GM18861 (cell line): ENCODE measurements around the gene GFOD1.

Experiments
- ATAC-seq: cut with Tn5 transposase; IDR thresholded peaks from one replicate; pipeline ENCODE4 v1.9.1; 2021; ENCODE audit not compliant: unreplicated experiment

GFOD1 gene

DNA sequence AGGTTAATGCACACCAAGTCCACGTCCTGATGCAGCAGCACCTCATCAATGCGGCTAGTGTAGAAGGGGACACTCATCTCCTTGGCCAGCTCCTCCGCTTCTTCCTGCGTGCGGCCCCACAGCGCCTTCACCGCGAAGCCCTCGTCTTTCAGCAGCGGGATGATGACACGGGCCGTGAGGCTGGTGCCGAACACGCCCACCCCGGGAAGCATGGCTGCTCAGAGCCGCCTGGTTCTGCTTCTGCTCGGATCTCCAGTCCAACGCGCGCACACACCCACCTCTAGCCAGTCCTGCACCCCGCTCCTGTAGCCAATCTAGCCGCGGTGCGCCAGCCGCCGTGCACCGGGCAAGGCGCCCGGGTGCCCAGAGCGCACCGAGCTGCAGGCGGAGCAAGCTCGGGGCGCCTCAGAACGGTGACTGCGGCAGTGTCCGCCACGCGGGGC, 700 bp downstream of the GFOD1 start:
- ATAC-seq: peak; percentile 17

- no peak for ATAC-seq
Measured at GRCh38 chr6:13485923-13486562, 1.4 kb downstream of the GFOD1 start.

GRCh38 chr6:13485303-13485702, 2.1 kb downstream of the GFOD1 start:
- no peak for ATAC-seq

GRCh38 chr6:13484827-13485226, 2.6 kb downstream of the GFOD1 start:
- no peak for ATAC-seq

DNA sequence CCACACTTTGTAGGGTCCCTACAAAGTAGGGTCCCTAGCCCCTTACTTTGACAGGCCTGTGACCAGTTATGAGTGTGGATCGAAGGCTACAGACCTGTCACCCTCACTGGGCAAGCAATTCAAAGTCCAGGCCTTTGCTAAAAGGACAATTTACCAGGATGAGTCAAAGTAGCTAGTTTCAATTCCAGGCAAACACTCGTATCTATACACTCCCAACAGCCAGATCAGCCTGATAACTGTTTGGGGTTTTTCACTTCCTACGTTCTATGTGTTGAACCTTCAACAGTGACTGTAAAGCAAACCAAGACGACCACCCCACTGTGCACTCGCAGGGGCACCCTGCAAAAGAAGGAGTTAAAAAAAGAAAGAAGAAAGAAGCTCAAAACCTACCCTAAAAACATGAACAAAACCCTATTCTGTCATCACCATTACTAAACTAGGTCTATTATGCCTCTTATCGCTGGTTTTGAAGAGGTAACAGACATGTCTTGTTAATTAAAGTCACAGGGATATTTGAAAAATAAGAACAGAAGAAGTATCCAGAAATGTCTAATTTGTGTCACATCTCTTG, 3.2 kb downstream of the GFOD1 start:
- ATAC-seq: no peak

DNA sequence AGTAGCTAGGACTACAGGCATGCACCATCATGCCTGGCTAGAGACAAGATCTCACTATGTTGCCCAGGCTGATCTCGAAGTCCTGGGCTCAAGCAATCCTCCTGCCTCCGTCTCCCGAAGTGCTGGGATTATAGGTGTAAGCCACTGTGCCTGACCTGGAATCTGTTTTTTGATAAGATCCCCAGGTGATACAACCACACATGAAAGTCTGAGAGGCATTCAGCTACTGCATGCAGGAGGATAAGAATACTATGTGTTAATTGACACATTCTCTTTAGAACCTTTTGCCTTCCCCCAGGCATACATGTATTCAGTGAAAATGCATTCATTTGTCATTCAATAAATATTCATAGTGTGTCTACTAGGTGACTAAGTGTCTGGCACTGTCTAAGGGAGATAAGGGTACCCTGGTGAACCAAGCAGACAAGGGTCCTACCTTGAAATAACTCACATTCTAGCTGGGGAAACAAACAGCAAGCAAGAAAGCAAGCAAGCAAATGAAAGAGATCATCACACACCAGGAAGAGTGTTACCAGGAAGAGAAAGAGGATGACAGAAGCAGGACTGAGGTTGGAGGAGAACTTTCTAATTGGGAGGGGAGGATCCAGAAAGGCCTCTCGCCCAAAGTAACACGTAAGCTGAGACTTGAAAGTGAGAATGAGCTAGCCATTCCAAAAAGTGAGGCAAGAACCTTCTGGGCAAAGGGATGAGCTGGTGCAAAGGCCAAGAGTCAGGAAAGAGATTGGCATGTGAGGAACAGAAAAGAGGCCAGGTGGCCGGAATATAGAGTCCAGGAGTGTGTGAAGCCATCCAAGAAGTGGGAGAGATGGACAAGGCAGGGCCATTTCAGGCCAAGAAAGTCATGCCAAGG, 6.5 kb downstream of the GFOD1 start:
- no peak for ATAC-seq

DNA sequence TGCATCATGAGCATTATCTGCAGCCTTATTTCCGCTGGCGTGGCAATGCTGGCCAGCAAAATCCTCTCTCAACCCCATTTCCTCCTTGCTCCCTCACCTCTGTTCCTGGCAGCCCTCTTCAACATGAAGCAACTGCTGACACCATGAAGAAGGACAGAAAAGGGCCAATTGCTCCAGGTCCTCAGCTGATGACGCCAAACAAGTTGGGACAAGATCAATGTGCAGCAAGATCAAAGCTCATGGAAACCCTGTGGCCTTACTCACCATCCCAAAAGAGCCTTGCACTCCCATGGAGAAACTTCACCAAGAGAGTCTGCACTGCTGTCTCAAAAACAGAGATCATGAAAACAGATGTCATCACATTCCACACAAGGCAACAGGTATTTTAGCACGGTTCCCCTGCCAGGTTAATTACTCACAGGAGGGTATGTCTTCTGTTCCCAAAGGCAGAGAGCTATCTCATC, 7.4 kb downstream of the GFOD1 start:
- ATAC-seq: no peak

- no peak for ATAC-seq
Measured at GRCh38 chr6:13479206-13479800, 8.1 kb downstream of the GFOD1 start.

- no peak for ATAC-seq
Measured at GRCh38 chr6:13478525-13478966, 8.9 kb downstream of the GFOD1 start.

- no peak for ATAC-seq
Measured at GRCh38 chr6:13474787-13475186, 12.6 kb downstream of the GFOD1 start.

DNA sequence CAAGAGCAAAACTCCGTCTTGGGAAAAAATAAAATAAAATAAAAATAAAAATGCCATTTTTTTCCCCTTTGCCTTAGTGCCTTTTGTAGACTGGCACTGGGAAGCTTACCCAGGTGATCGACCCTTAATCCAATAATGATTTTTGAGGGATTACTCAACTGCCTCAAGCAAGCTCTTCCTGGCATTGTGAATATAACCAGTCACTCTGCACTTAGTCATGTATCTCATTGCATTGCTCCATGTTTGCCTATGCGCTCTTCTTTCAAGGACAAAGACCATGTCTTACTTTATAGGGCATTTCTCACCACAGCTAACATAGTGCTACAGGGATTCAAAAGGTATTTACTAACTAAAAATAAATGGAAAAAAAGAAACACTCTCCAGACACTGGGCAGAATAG, 13.0 kb downstream of the GFOD1 start:
- ATAC-seq: no peak

DNA sequence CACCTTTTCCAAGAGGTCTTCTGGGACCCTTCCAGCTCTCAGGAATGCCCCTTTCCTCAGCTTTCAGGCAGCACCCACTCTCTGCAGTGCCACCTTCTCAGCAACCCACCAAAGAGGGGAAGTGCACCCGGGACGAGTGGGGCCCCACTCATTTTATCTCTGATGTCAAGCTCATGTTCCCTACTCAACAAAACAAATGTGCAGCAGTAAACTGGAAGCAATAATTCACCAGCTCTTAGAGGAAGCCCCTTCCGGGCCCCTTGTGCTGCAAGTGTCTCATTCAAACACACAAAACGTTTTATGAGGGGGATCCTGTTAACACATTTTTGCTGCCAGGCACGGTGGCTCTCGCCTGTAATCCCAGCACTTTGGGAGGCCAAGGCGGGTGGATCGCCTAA, 13.6 kb downstream of the GFOD1 start:
- no peak for ATAC-seq

DNA sequence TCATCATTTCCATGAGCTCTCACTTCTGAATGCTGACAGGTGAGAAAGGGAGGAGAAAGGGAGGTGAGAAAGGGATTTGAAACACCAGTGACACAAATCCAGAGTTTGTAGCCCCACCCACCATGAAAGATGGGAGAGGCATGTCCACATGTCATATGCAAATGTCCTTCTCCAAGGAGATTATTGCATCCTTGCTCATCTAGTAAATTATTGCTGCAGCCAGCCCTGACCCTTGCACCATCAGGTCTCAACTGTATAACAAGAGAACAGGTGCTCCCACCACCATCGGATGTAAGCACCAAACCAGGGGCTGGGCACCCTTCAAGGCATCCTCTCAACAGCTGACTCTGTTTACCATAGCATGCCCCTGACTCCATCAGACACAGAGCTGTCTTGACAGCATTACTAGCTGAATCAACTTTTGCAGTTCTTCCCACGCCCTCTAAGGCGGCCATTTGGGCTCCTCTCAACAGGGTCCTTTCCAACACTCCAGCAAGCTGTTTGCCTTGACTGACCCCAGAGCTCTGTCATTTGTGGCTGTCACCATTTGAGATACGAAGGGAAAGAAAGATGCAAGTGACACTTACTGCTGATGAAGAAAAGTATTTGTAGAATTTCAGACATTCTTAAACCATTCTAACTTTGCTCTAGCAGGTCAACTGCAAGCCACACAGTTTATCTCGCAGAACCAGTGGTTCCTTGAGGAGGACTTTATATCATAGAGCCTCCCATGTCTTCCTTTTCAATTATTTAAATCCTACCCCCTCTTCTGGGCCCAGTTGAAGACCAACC, 14.2 kb downstream of the GFOD1 start:
- no peak for ATAC-seq

DNA sequence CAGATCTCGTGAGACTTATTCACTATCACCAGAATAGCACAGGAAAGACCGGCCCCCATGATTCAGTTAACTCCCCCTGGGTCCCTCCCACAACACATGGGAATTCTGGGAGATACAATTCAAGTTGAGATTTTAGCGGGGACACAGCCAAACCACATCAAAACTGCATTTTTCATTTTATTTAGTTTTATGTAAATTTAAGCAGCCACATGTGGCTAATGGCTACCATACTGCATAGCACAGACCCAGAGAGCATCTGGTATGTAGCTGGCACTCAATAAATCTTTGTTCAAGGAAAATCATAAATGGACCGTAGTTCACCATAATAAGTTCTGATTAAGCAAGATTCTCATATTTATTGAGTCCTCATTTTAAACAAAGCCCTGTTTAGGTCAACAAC, 15.3 kb downstream of the GFOD1 start:
- no peak for ATAC-seq

DNA sequence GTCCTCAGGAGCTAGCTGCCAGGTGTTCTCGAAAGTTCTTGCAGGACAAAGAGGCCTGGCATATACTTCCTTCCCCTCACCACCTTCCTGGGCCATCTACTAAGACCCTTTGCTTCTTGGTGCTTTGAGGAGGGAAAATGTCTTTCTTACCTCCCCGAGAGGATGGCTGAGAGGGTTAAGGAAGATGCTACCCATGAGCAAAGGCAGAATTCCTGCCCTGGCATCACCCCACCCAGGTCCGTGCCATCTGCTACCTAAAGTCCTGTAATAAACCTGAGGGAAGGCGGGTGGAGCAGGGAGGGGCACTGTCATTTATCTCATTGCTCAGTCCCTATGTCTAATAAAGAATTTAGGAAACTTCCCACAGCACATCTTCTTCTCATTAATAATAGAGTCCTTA, 16.2 kb downstream of the GFOD1 start:
- no peak for ATAC-seq

GRCh38 chr6:13470238-13471140, 16.9 kb downstream of the GFOD1 start:
- no peak for ATAC-seq

- no peak for ATAC-seq
Measured at GRCh38 chr6:13469693-13470092, 17.7 kb downstream of the GFOD1 start.

DNA sequence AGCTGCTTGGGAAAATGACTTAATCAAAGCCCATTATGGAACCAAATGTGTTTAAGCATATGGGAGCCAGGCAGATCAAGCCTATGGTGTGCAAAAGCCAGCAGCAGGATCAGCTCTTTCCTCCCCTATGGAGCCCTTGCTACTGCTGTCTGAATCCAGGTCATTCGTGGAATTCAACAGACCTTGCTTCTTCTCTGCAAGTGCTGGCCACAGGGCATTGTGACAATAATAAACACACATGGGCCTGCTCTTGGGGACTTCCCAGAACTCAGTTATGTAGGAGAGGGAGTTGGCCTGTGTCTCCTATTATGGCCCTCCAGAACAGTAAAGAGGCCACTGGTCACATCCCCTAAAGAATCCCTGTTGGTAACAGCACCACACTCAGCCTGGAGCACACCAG, 18.6 kb downstream of the GFOD1 start:
- no peak for ATAC-seq

DNA sequence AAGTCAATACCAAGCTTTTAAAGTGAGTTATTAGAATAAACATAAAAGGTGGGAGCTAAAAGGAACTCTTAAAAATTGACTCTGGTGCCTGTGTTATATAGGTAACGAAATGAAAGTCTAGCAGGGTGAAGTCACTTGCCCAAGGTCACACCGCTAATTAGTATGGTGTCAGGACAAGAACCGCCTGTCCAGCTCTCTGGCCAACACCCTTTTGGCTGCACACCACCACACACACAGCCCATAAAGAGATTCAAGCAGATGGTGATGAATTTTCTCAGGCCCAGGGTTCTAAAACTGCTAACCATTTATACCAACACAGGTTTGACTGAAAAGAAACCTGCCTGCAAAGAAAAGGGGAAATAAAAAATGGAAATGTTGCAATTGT, 20.2 kb downstream of the GFOD1 start:
- ATAC-seq: no peak
